NCI-H748 (cell line): ENCODE measurements around the gene ZBTB7C.
A peak's percentile ranks its signal among the peaks of the same experiment; 100 is the strongest.

Experiments used
- DNase-seq: peaks from one replicate; lab custom pipeline; 2025; ENCODE audit not compliant: unreplicated experiment; lab: John Stamatoyannopoulos, UW

ZBTB7C gene

DNA sequence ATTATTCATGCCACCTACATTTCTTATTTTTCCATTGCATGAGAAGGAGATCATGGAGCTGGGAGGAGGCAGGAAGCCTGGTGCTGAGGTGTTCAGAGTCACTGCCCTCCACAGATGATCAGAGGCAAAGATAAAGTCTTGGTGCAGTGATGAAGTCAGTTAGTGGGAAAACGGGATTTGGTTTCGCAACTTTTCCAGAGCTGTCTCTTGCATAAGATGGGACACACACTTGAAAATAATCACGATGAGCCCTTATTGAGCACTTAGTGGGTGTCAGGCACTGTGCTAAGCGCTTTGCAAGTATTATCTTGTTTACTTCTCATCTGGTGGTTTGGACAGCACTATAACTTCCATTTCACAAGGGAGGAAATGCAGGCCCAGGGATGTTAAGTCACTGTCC is 256.6 kb downstream of the ZBTB7C start:
- DNase-seq: no peak

DNA sequence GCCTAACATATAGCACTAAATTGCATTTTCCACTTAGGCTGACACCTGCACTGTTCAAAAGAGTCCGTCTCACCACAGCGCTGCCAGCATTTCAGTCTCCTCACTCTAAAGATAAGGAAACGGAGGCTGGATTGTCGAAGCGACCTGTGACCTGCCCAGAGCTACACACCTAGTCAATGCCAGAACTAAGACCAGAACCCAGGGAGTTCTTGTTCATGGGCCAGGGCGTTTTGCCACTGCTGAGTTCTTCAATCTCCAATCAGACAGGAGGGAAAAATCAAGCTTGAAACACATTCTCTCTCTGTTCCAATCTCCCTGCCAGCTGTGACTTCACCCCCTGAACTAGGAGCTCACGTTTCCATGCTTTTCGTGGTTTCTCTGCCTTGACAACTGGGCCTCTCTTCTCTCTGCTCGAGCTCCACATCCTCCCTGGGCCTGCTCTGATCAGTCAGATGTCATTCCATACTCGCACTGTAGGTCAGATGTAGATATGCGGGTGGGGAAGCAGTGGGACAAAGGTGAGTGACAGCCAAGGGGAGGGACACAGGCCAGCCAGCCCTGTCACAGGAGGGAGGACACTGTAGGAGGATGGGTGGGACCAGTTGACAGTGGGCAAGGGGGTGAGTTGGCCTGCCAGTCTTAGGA is 257.6 kb downstream of the ZBTB7C start:
- no peak for DNase-seq

DNA sequence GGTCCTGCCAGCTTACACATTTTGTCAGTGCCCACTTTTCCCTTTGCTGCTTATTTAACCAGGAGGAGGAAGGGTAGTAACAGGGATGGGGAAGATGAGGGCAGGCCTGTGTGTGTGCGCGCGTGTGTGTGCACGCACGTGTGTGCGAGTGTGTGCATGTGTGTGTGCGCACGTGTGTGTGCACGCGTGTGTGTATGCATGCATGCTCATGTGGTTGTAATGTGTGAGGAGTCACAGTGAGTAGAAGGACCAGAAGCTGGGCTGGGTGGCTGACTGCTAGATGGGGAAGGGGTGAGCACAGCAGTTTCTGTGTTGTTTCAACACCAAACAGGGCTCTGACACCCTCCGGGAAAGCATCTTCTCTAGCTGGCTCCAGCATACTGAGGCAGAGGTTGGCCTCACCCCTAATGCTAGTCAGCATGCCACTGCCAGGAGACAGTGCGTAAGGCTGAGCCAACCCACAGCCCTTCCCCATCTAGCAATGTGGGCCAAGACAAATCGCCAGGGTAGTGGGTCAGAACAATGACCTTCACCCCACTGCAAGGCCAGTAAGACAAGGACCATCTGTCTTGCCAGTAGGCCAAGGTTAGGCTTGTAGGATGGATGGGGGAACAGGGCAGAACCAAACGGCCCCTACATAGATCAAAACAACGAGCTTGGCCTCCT is 260.0 kb downstream of the ZBTB7C start:
- DNase-seq: no peak

DNA sequence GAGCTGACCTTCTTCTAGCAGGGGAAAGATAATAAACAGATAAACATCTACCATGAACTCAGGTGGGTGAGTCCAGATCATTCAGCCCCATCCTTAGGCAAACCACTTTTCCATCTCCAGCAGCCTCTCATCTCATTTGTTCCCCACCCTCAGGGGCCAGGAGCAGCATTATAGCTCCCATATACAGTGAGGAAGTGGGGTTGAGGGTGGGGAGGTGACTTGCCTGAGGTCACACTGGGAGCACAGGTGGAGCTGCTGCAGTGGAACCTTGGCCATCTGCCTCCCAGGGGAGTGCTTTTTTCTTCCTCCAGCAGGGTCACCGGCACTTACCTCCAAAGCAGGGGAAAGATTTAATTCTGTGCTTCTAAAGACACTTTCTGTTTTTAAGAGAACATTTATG is 266.2 kb downstream of the ZBTB7C start:
- DNase-seq: no peak

DNA sequence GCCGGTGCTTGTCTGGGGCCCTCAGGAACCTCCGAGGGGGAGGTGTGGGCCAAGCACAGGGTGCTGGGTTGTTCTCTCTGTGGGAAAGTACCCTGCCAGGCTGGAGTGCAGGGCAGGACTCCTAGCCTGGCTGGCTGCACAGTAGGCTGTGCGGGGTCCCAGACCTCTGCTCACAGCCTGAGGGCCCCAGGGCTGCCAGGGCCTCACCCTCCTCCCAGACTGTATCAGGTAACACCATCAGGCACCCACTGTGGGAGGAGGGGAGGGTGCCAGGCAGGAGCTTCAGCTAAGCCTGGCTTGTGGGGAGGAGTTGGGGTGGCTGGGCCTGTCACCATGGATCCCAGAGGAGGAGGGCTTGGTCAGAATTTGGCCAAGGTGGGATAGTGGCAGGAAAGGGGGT is 266.8 kb downstream of the ZBTB7C start:
- DNase-seq: no peak

DNA sequence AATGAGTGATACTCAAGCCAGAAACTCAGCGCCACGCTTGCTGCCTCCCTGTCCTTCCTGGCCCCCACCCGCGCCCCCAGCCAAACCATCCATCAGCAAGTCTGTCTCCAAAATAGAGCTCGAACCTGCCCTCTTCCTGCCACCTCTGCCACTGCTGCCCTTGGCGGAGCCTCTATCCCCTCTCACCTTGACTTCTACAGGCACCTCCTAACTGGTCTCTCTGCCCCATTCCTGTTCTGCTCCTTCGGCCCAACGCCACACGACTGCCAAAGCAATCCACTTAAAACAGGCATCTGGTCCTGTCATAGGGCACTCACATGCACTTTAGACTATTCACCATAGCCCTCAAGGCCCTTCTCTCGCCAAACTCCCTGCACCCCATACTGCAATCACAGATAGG is 268.5 kb downstream of the ZBTB7C start:
- DNase-seq: no peak

DNA sequence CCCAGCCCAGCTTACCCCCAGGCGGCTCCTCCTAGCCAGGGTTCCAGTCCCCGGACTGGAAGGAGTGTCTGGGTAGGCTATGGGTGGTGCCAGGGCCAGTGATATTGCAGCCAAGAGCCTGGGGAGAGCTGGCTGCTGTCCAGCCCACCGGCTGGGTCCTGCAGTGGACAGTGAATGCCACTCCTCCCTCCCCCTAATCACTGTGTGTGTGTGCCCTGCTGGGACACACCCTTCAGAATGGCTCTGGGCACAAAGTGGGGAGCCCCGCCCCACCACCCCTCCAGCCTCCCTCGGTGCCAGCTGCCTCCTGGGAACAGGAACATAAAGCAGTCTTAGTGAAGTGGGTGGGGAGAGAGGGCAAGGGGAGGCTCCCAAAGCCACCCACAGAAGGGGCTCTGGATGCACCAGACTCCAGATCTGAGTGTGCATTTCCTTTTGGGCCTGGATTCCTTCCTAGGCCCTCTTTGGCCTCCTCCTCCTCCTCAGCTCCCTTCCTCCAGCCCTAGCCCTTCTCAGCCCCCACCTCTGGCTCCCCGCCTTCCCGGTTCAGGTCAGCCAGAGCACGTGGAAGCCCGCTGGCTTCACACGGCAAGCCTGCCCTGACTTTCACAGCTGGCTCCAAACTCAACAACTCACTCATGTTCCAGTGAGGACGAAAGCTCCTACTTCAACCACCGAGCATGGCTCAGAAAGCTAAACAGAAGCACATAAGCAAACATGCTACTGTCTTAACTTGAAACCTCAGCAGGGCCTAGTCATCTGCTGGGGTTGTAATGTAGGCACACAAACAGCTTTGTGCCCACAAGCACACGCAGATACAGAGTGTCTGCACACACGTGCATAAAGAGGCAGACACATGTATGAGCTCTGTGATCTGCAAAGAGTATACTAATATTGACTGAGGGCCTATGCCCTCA is 269.5 kb downstream of the ZBTB7C start:
- peak; percentile 90 for DNase-seq

DNA sequence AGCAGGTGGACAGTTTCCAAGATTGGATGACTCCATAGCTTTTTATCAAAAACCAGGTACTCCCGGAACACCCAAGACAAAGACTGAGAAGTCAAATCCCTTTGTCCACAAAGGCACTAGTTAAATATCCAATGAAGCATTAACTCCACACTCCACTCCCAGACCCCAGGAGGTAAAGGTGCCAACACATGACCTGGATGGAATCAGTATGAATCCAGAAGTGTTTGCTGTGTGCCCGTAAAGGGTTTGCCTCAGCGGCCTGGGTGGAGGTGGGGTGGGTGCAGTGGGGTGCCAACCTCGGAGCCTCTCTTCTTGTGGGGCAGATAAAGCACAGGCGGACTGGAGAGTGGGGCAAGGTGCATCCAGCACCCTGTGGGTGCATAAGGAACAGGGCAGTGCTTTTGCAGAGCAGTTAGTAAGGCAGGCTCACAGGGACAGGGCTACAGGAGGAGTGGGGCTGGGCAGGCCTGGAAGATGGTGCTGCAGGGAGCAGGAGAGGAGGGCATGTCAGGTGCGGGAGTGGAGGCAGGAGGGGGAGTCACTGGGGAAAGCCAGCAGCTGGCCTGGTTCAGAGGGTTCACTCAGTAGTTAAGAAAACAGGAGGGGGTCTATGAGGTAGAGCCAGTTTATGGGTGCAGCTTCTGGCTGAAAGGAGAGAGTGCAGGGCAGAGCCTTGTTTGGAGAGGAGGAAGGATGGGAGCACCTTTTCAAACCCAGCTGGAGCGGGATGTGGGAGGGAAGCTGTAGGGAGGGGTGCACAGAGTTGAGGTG is 270.3 kb downstream of the ZBTB7C start:
- peak; percentile 67 for DNase-seq

DNA sequence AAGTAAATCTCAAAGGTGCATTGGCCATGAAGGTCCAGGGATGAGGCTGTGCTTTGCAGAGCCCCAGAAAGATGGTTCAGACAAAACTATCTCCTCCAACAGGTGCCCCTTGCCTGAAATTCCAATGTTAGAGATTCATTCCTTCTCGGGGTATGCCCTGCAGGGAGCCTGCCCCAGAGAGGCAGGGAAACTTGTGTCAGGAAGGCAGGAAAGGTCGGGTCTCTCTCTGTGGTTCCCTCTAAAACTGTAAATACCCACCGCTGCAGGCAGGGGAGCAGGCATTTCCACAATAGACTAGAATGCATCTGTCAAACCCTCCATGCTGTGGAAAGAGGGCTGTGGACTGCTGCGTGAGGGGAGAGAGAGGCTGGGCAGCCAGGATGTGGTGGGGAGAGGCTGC is 271.0 kb downstream of the ZBTB7C start:
- no peak for DNase-seq

DNA sequence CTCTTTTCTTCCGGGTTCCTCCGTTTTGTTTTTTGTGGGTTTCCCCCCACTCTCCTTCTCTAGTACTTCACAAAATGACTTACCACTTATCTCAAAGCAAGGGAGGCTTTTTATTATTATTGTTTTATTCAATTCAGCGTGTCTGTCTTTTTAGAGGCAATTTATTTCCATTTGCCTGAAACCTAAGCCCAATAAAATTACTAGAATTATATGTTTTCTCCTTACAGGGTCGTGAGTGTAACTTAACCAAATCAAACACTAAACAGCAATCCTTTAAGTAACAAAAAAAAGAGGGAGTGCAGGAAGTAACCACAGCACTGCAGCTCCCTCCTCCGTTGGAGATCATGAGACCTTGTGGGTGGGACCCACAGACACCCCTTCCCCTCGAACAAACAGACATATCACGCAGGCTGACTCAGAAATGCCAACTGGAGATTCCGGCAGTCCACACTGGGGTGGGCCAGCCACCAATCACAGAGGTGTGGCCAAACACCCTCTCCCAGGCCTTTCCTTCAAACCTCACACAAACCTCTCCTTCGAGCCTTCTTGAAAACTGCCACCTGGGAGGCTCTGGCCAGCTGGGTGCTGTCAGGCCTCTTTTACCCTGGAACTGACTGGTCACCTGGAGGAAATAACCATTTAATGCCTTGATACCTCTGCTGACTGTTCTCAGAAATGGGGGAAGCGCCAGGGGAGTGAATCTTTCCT is 271.7 kb downstream of the ZBTB7C start:
- no peak for DNase-seq

DNA sequence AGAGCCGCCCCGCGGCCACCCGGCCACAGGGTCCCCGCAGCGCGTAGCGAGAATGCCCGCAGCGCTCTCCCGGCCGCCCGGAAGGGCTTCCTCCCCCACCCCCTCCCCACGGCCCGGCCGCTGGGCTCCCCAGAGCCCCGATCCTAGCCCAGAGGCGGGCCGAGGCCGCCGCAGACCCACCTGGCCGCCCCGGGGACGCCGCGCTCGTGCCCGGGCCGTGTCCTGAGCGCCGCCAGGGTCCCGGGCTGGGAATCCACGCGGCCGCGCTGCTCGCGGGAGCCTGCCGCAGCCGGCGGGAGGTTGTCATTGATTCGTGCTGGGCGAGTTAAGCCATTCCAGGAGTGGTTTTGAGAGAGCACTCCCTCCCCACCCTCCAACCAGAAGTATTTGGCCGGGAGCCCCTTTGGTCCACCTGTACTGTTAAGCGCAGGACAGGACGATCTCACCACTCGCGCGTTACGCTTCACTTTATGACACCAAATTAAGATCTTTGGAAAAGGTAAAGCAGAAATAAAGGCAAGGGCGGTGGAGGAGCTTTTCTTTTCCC is 272.3 kb downstream of the ZBTB7C start:
- DNase-seq: peak; percentile 28

DNA sequence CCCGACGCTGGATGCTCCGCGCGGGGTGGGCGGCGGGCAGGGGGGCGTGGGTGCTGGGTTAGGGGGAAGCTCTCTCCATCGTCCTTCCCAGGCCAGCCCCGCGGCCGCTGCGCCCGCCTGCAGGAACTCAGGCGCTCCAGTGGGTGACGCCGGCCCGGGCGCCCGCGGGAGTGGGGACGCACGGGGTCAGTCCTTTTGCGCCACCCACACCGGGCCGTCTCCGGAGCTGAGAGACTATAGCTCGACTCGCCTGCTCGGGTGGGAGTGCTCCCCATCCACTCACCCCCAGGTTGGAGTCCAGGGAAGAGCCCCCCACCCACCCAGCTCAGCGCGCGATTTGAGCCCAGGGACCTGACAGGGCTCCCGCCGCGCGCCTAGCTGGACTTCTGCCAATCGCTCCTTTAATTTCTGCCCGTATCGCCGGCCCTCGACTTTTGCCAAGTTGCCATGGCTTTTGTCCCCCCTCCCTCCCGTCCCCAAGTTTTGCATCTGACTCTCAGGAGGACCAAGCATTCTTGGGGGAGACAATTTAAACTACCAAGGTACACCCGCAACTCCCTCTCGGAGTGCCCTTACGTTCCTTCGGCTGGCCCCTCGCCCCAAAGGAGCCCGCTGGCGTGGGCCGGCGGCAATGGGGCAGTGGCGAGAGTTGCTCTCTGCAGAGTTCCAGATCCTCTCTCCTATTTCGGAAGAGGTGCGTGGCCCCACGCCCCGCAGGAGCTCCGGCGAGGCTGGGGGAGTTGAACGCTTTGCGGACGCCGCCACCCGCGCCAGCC is 272.9 kb downstream of the ZBTB7C start:
- DNase-seq: peak; percentile 54

DNA sequence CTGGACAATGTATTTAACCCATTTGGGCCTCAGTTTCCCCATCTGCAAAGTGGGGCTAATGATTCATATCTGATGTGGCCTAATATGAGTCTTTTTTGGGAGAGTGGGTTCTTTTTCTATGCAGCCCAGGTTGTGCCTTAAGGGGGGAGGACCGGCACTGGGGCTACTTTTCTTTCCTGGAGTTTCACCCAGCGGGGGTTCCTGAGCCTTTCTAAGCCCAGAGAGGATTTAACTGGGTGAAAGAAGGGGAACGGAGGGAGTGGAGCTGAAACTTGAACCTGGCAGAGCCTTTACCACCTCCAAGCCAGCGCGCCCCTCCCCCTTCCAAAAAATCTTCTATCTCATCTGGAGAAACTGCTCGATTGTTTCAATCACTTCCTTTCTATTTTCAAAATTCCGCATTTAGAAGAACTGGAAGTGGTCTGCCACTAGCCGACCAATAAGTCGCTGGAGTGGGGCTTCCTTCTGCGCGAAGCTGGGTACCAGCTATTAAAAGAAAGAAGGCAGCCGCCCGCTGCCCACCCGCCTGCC is 273.7 kb downstream of the ZBTB7C start:
- DNase-seq: peak; percentile 47

DNA sequence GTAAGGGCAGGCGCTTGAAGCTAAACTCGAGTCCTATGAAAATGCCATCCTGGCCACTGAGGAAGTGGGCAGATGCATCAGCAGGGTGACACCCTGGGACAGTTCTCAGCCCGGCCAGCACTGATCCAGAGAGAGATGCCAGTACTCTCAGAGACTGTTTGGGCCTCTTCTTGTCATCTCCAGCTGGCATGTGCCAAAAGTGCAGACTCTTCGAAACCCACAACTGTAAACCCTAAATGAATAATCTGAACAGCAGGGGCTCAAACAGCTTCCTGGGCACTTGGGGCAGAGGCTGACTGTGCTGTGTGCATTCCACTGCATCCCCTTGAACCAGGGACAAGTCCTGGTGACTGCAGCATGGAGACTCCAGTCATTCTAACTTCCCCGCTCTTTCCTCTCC is 274.6 kb downstream of the ZBTB7C start:
- no peak for DNase-seq

DNA sequence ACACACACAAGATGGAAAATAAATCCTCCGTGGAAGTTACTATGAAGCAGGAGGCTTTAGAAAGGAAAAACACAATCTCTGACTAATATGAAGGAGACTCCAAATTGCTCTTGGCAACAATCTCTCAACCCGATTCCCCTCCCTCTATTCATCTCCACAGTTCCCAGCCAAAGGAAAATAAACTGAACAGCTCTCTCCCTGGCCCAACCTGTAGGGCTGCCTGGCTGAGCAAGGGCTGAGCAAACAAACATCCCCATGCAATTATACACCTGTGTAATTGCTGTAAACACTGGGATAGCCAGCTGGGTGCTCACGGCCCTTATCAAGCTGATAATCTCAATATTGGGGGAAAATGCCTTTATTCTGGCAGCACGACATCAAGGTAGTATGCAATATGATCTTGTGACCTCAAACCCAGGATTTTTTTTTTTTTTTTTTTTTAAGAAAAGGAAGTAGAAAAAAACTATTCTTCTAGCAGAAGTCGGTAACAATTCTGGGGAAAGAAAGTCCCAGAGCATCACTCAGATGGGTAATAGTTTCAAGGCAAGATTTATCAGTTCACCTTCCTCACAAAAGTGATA is 275.4 kb downstream of the ZBTB7C start:
- DNase-seq: peak; percentile 98

DNA sequence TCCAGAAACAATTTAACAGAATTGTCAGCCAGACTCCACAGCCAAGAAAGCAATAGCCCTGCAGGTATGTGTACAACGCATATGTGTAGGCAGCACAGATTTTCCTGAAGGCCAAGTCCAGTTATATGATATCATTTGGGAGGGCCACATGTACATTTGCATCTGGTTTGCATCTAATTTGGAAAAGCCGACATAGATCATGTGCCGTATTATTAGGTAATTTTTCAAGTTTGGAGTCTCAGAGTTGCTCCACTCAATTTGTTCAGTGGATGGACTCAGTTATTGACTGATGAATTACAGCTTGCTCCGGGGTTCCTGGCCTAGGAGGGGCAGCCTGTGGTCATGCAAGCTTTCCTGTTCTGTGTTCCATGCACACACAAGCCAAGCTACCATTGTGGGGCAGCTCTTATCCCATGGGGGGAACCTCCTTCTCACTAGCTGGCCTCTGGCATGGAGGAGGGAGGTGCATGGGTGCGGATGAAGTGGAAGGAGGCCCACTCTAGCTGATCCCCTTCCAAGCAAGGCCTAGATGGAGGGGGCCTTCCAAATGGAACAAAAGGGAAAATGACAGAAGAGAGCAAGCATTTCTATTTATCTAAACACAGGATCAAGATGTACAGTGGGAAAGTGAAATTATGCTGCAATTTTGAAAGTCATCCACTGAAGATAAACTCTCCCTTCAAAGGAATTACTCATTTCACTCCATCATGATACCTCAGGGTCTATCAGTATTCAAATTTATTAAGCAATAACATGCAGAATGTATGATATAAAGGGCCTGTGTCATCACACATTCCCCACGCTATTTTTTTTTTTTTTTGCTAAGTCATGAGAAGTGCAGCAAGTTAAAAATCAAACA is 276.2 kb downstream of the ZBTB7C start:
- peak; percentile 30 for DNase-seq

DNA sequence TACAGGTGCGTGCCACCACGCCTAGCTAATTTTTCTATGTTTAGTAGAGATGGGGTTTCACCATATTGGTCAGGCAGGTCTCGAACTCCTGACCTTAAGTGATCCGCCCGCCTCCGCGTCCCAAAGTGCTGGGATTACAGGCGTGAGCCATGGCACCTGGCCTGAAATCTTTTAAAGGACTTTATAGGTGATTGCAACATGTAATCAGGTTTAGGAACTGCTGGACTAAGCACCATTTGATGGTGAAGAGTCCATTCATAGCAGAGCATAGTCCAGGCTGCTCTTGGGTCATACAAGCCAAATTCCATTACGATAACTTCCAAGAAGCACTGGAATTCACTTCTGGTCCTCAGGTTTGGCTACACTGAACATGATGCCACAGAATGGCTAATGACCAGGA is 278.1 kb downstream of the ZBTB7C start:
- no peak for DNase-seq

DNA sequence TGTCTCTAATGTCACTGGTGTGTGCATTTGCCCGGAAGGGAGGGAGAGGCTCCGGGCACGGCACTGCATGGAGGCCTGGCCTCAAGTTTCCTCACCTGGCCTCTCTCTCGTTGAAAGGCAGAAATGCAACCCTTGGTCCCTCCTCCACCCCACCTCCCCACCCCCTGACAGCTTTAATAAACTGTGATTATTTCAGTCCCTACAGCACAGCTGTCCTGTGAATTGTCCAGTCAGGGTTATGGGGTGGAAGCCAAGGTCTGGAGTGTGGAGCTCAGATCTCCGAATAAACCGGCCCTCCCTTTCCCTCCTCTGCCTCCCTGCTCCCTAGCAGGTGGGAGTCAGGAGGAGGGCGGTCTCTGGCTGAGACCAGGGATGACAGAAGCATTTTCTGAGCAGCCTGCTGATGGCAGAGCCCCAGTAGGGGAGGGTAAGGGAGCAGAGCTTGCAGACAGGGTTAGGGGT is 279.5 kb downstream of the ZBTB7C start:
- no peak for DNase-seq
